Neuronal stem cell (in vitro differentiated cells): ENCODE data around the gene NEGR1.

Experiments
- DNase-seq: peaks from one replicate; pipeline ENCODE4 v3.0.0-alpha.2; 2013; ENCODE audit warnings: low spot score
- H2AFZ ChIP-seq: one replicate; pipeline ENCODE4 v1.6.1; 2013; ENCODE audit warnings: mild to moderate bottlenecking, low read length, inconsistent platforms
- H2AK5ac ChIP-seq: 2 replicates; pipeline ENCODE4 v1.6.1; 2013; ENCODE audit warnings: low read depth, mild to moderate bottlenecking, inconsistent platforms, low read length, moderate library complexity, mixed read lengths
- H2BK120ac ChIP-seq: 2 replicates; pipeline ENCODE4 v1.6.1; 2013; ENCODE audit warnings: low read depth, mild to moderate bottlenecking, inconsistent platforms, low read length, moderate library complexity, mixed read lengths
- H2BK12ac ChIP-seq: one replicate; pipeline ENCODE4 v1.6.1; 2013; ENCODE audit warnings: low read length, inconsistent platforms
- H2BK15ac ChIP-seq: 2 replicates; pipeline ENCODE4 v1.6.1; 2013; ENCODE audit warnings: mild to moderate bottlenecking, low read length, inconsistent platforms, mixed read lengths
- H2BK5ac ChIP-seq: one replicate; pipeline ENCODE4 v1.6.1; 2013; ENCODE audit warnings: inconsistent platforms, mild to moderate bottlenecking, low read length, moderate library complexity
- H3K14ac ChIP-seq: one replicate; pipeline ENCODE4 v1.6.1; 2013; ENCODE audit warnings: low read length, inconsistent platforms
- H3K18ac ChIP-seq: 2 replicates; pipeline ENCODE4 v1.6.1; 2013; ENCODE audit warnings: low read length, inconsistent platforms
- H3K23ac ChIP-seq: 2 replicates; pipeline ENCODE4 v1.6.1; 2013; ENCODE audit warnings: low read depth, mild to moderate bottlenecking, mixed read lengths, low read length, inconsistent platforms; ENCODE audit not compliant: poor library complexity
- H3K27ac ChIP-seq: replicated peaks from 3 replicates; pipeline ENCODE4 v1.5.1; 2013; ENCODE audit warnings: low read length, inconsistent platforms
- H3K27me3 ChIP-seq, 3 experiments: 2 replicates each; pipeline ENCODE4 v1.6.1; 2013; ENCODE audit warnings: low read length in 3 of 3, mild to moderate bottlenecking in 2 of 3, inconsistent platforms in 1 of 3, low read depth in 1 of 3, mixed read lengths in 1 of 3, moderate library complexity in 1 of 3; ENCODE audit not compliant: control insufficient read depth in 3 of 3, insufficient read depth in 3 of 3
- H3K36me3 ChIP-seq, 2 donors: replicated peaks in 1 of 2; 2 replicates each; pipeline ENCODE4 v1.6.1; 2013; ENCODE audit warnings: low read length in 2 of 2; ENCODE audit not compliant: control insufficient read depth in 2 of 2, insufficient read depth in 2 of 2
- H3K4ac ChIP-seq: 2 replicates; pipeline ENCODE4 v1.6.1; 2013; ENCODE audit warnings: inconsistent platforms, mild to moderate bottlenecking, low read length, moderate library complexity
- H3K4me1 ChIP-seq, 2 donors: 1 replicate in 1 of 2; 2 replicates in 1 of 2; pipeline ENCODE4 v1.6.1; 2013; ENCODE audit warnings: low read length in 2 of 2, low read depth in 1 of 2; ENCODE audit not compliant: control insufficient read depth in 2 of 2, insufficient read depth in 1 of 2
- H3K4me2 ChIP-seq: one replicate; pipeline ENCODE4 v1.6.1; 2013; ENCODE audit warnings: mild to moderate bottlenecking, low read length, inconsistent platforms; ENCODE audit not compliant: insufficient read depth, poor library complexity, severe bottlenecking
- H3K4me3 ChIP-seq, 2 donors: 2 replicates each; pipeline ENCODE4 v1.5.1; 2013; ENCODE audit warnings: low read length in 2 of 2, mild to moderate bottlenecking in 2 of 2, inconsistent platforms in 1 of 2, moderate library complexity in 1 of 2
- H3K79me1 ChIP-seq: one replicate; pipeline ENCODE4 v1.6.1; 2013; ENCODE audit warnings: low read depth, mild to moderate bottlenecking, inconsistent platforms, low read length, moderate library complexity
- H3K9ac ChIP-seq: one replicate; pipeline ENCODE4 v1.6.1; 2013; ENCODE audit warnings: mild to moderate bottlenecking, low read depth, low read length, inconsistent platforms; ENCODE audit not compliant: poor library complexity
- H3K9me3 ChIP-seq, 2 donors: replicated peaks in 1 of 2; 2 replicates each; pipeline versions ENCODE3 to v1.6.1; 2013; ENCODE audit warnings: low read length in 2 of 2, mild to moderate bottlenecking in 2 of 2, inconsistent platforms in 1 of 2, low read depth in 1 of 2, mixed read lengths in 1 of 2, moderate library complexity in 1 of 2; ENCODE audit not compliant: control insufficient read depth in 2 of 2, insufficient read depth in 1 of 2
- H4K8ac ChIP-seq: one replicate; pipeline ENCODE4 v1.6.1; 2013; ENCODE audit warnings: low read depth, mild to moderate bottlenecking, inconsistent platforms, low read length, moderate library complexity
- H4K91ac ChIP-seq: one replicate; pipeline ENCODE4 v1.6.1; 2013; ENCODE audit warnings: low read length, low read depth, mild to moderate bottlenecking, inconsistent platforms; ENCODE audit not compliant: poor library complexity
- WGBS, 2 donors: extraction: QIAGEN DNeasy Blood & Tissue Kit; methylation state at CpG; one replicate each; pipeline ENCODE4 v1.1.7; 2013; ENCODE audit warnings: missing lambda C conversion rate in 2 of 2, mixed read lengths in 1 of 2; ENCODE audit not compliant: insufficient read length in 2 of 2, insufficient replicate concordance in 1 of 2; ENCODE audit errors: extremely low coverage in 2 of 2; 5-methylcytosine and 5-hydroxymethylcytosine counted together

NEGR1 gene

DNA sequence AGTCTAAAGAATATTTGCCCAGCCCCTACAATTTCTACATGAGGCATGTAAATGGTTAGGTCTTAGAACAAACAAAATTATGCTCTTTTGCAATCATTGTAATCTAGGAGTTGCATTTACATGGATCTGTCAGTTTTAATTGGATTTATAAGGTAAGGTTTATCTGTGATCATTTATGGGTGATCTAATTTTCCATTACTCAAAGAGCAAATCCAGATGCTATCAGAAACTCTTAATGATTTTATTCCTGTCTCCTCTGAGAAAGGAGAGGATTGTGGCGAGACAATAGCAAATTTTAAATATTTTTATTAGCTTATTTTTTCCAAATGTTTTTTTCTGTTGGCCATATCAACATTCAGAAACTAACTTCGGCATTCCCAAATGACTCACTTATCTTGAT lies 14.2 kb upstream of the NEGR1 start:
- Histone ChIP-seq H4K8ac (no peak overlapping the region), H2BK5ac (no peak overlapping the region), H3K14ac (no peak overlapping the region), H3K4me1 (no peaks in the 10 kb centered on the region), H2BK15ac (no peak overlapping the region), H3K23ac (no peak overlapping the region), H3K9ac (no peak overlapping the region), H3K36me3 (no peaks in the 10 kb centered on the region), H3K4me3 (no peak overlapping the region), H3K9me3 (no peaks in the 10 kb centered on the region), H2BK12ac (no peak overlapping the region), H4K91ac (no peak overlapping the region), H3K27me3 (no peaks in the 10 kb centered on the region), H3K27ac (no peak overlapping the region), H3K18ac (no peak overlapping the region), H2BK120ac (no peak overlapping the region), H2AK5ac (no peak overlapping the region), H3K4ac (no peak overlapping the region), H3K79me1 (no peaks in the 10 kb centered on the region), H2AFZ (no peak overlapping the region), H3K4me2 (no peak overlapping the region)
- DNase-seq = no peak
- no CpG with 5 or more reads among the region's 2 CpGs for WGBS, 2 donors

DNA sequence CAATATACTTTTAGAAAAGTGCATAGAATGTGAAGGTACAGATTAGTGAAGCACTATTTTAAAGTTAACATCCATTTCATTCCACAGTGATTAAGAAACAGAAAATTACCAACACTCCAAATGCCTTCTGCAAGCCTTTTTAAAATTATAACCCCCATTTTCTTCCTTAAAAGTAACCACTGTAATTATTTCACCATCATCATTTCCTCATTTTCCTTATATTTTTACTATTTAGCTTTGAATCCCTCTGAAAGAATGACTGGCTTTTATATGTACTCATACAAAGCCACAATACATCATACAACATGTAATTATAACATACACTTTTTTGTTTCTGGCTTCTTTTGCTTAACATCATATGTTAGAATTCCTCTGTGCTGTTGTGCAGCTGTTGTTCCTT lies 6.5 kb upstream of the NEGR1 start:
- DNase-seq = no peak
- no peak overlapping the region for H3K9ac ChIP-seq
- no peak overlapping the region for H3K14ac ChIP-seq
- no peak overlapping the region for H2BK120ac ChIP-seq
- H4K91ac ChIP-seq = no peak overlapping the region
- H3K27me3 ChIP-seq = peaks cover 0 to 1% (median 0%) of the 10 kb centered on the region in 3 experiments
- no peak overlapping the region for H2AK5ac ChIP-seq
- no peak overlapping the region for H3K18ac ChIP-seq
- no peaks in the 10 kb centered on the region for H3K4me1 ChIP-seq
- no peaks in the 10 kb centered on the region for H3K79me1 ChIP-seq
- no peak overlapping the region for H3K23ac ChIP-seq
- H2BK12ac ChIP-seq = no peak overlapping the region
- H3K27ac ChIP-seq = no peak overlapping the region
- no peaks in the 10 kb centered on the region for H3K9me3 ChIP-seq
- H4K8ac ChIP-seq = no peak overlapping the region
- H3K4me3 ChIP-seq = no peak overlapping the region
- H2BK5ac ChIP-seq = no peak overlapping the region
- H2AFZ ChIP-seq = no peak overlapping the region
- no peak overlapping the region for H3K4me2 ChIP-seq
- no peak overlapping the region for H2BK15ac ChIP-seq
- H3K36me3 ChIP-seq = no peaks in the 10 kb centered on the region
- H3K4ac ChIP-seq = no peak overlapping the region

DNA sequence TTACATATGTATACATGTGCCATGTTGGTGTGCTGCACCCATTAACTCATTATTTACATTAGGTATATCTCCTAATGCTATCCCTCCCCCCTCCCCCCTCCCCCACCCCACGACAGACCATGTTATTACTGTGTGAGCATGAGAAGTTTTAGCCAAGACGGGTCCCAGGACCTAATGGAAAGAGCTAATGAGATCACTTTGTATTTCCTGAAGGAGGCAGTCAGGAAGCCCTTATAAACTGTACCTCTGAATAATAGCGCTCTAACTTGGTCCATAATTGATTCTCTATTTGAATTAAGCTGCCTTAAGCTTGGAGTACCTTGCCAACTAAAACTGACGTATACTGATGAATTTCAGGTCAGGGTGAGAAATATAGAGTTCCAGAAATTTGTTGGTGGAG lies 4.1 kb upstream of the NEGR1 start:
- peaks cover 0 to 1% (median 0%) of the 10 kb centered on the region in 3 experiments for H3K27me3 ChIP-seq
- no peak overlapping the region for H3K18ac ChIP-seq
- H3K4ac ChIP-seq = no peak overlapping the region
- no peak for DNase-seq
- no peaks in the 10 kb centered on the region for H3K9me3 ChIP-seq
- no peak overlapping the region for H2AFZ ChIP-seq
- no peak overlapping the region for H3K23ac ChIP-seq
- H3K9ac ChIP-seq = no peak overlapping the region
- no peak overlapping the region for H2BK12ac ChIP-seq
- H4K91ac ChIP-seq = no peak overlapping the region
- H2BK15ac ChIP-seq = no peak overlapping the region
- WGBS, 2 donors = no CpG with 5 or more reads among the region's 4 CpGs
- peaks cover 0 to 2% of the 10 kb centered on the region in 2 donors for H3K4me1 ChIP-seq
- H4K8ac ChIP-seq = no peak overlapping the region
- no peak overlapping the region for H2BK5ac ChIP-seq
- H3K14ac ChIP-seq = no peak overlapping the region
- H2BK120ac ChIP-seq = no peak overlapping the region
- no peaks in the 10 kb centered on the region for H3K36me3 ChIP-seq
- no peak overlapping the region for H3K4me2 ChIP-seq
- no peak overlapping the region for H3K27ac ChIP-seq
- H3K4me3 ChIP-seq = no peak overlapping the region
- H3K79me1 ChIP-seq = no peaks in the 10 kb centered on the region
- no peak overlapping the region for H2AK5ac ChIP-seq

DNA sequence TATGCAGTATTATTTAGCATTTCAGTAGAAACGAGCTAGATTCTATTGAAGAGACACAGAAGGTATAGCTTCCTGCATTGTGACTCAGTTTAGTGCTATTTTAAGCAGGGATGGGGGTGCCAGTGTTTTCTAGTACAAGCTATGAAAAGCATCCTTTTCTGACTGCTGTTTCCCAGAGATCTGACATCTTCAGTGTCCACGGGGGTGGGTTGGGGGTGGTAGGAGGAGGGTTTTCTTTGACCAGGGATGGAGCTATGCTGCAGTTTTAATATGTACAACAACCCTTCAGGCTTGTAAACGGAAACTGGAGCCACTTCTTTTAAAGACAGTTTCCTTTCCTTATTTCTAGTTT lies 2.7 kb upstream of the NEGR1 start:
- H3K9me3 ChIP-seq = no peaks in the 10 kb centered on the region
- no peak overlapping the region for H2AK5ac ChIP-seq
- no peak overlapping the region for H2BK120ac ChIP-seq
- H3K4ac ChIP-seq = no peak overlapping the region
- no peak overlapping the region for H4K91ac ChIP-seq
- no peak overlapping the region for H3K18ac ChIP-seq
- H3K4me3 ChIP-seq = peak overlapping the region in 1 of 2 donors; percentile 84
- H3K9ac ChIP-seq = no peak overlapping the region
- H3K4me2 ChIP-seq = peak overlapping the region; percentile 91
- no peaks in the 10 kb centered on the region for H3K36me3 ChIP-seq
- no peak overlapping the region for H3K23ac ChIP-seq
- DNase-seq = no peak
- peaks cover 0 to 1% (median 0%) of the 10 kb centered on the region in 3 experiments for H3K27me3 ChIP-seq
- H2BK15ac ChIP-seq = no peak overlapping the region
- peaks cover 0 to 2% of the 10 kb centered on the region in 2 donors for H3K4me1 ChIP-seq
- no peak overlapping the region for H4K8ac ChIP-seq
- H3K14ac ChIP-seq = no peak overlapping the region
- no peaks in the 10 kb centered on the region for H3K79me1 ChIP-seq
- H3K27ac ChIP-seq = no peak overlapping the region
- no peak overlapping the region for H2BK5ac ChIP-seq
- H2AFZ ChIP-seq = peak overlapping the region; percentile 95
- no CpG with 5 or more reads among the region's 3 CpGs for WGBS, 2 donors
- no peak overlapping the region for H2BK12ac ChIP-seq
